Measurements from ENCODE around the gene SIX4.

SIX4 gene

GRCh38 chr14:60661721-60662120 lies 62.4 kb downstream of the SIX4 start:
- DNase-seq (ENCODE audit: low spot score), result no peak
- no peak overlapping the region for H3K27ac Mint-ChIP-seq

More at GRCh38 chr14:60661721-60662120, 62.4 kb downstream of the SIX4 start:
- Mint-ChIP-seq H3K9me3 (no peaks in the 10 kb centered on the region), H3K4me1 (ENCODE audit: low read depth) (peaks cover 10% of the 10 kb centered on the region), H3K4me3 (no peak overlapping the region), H3K27me3 (ENCODE audit: low read depth) (peaks cover 75% of the 10 kb centered on the region), H3K36me3 (ENCODE audit: low read depth) (no peaks in the 10 kb centered on the region)
